Measurements from ENCODE around the gene FAM8A1.

The FAM8A1 gene

DNA sequence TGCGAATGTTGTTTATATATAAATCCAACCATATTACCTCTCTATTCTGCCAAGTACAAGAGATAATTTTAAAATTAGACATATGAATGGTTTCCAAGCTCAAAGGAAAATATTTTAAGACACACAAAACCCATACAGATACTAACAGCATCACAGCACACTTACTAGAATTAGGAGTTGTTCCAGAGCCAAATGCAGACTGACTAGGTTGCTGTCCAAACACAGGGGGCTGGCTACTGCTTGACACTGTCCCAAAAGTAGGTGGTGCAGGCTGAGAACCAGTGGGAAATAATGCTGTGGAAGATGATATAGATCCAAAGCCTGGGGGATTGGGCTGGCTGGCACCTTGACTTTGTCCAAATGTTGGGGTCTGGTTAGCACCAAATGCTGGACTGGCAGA lies 24.3 kb downstream of the FAM8A1 start:
- Mint-ChIP-seq H3K4me3 (no peak overlapping the region), H3K27ac (peak overlapping the region; percentile 14), H3K4me1 (peaks cover 22% of the 10 kb centered on the region), H3K9me3 (no peaks in the 10 kb centered on the region), H3K27me3 (no peaks in the 10 kb centered on the region), H3K36me3 (peaks cover 17% of the 10 kb centered on the region)
- ATAC-seq (ENCODE audit: low read depth) (no peak), DNase-seq (ENCODE audit: low spot score in 2 of 2) (no peak)

DNA sequence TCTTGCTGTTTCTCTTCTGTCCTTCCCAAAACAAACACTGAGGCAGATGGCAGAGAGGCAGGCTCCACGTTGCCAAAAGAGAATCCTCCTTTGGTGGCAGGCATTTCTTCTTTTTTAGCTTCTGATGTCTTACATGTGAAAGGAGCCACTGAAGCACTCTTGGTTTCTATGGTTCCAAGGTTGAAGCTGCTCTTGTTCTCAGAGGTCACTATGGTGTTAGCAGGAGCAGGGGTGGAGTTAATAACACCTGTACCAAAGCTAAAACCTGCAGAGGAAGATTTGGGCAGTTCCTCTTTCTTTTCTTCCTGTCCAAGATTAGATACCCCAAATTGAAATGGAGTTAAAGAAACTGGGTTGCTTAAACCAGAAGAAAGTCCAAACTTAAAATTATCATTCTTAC lies 28.8 kb downstream of the FAM8A1 start:
- Mint-ChIP-seq H3K4me1 (peaks cover 31% of the 10 kb centered on the region), H3K27ac (peak overlapping the region; percentile 69), H3K36me3 (peaks cover 23% of the 10 kb centered on the region), H3K9me3 (no peaks in the 10 kb centered on the region), H3K4me3 (peak overlapping the region; percentile 18), H3K27me3 (no peaks in the 10 kb centered on the region)
- DNase-seq (ENCODE audit: low spot score in 2 of 2) (no peak), ATAC-seq (ENCODE audit: low read depth) (peak; percentile 78)

DNA sequence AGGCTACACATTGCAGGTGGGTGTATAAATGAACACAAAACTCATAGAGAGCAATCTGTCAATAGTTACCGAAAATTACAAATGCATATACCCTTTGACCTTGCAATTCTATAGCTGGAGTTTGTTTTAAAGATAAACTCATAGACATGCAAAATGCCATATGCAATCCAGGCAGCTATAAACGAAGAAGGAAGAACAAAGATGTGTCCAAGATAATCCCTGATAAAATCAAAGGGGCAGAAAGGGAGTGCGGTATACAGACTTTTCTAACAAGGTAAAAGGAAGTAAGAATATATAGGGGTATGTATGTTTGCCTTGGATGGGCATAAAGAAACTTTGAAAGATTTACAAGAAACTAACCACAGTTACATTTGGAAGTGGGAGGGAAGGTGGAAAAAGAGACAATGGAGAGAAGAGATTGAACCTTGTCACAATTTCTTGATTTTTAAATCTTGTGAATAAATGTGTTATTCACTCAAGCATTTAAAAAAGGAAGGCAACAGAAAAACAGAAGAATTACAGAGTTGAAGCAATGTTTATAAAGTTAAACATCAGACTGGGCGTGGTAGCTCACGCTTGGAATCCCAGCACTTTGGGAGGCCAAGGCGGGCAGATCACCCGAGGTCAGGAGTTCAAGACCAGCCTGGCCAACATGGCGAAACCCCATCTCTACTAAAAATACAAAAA lies 29.9 kb downstream of the FAM8A1 start:
- peaks cover 33% of the 10 kb centered on the region for H3K4me1 Mint-ChIP-seq
- ATAC-seq (ENCODE audit: low read depth) (no peak), DNase-seq (ENCODE audit: low spot score in 2 of 2) (no peak)
- H3K27ac Mint-ChIP-seq: peak overlapping the region; percentile 69
- peaks cover 21% of the 10 kb centered on the region for H3K36me3 Mint-ChIP-seq
- no peaks in the 10 kb centered on the region for H3K27me3 Mint-ChIP-seq
- no peaks in the 10 kb centered on the region for H3K9me3 Mint-ChIP-seq
- no peak overlapping the region for H3K4me3 Mint-ChIP-seq

DNA sequence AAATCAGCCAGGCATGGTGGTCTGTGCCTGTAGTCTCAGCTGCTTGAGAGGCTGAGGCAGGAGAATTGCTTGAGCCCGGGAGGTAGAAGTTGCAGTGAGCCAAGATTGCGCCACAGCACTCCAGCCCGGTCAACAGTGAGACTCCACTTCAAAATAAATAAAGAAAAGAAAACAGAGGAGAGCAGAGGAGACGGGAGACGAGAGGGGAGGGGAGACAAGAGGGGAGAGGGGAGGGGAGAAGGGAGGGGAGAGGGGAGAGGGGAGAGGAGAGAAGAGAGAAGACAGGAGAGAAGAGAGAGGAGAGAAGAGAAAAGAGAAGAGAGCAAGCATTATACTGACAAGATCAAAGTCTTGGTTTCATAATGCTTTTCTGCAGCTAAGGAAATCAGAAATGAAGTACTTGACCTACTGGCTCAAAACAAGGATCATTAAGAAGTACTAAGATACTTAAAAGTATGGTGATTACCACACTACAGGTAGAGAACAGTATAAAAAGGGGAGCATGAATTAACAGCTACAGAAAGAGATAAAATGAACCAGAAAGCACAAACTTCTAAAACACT lies 30.5 kb downstream of the FAM8A1 start:
- Mint-ChIP-seq H3K27me3 (no peaks in the 10 kb centered on the region), H3K27ac (peak overlapping the region; percentile 69), H3K4me3 (no peak overlapping the region), H3K9me3 (no peaks in the 10 kb centered on the region), H3K36me3 (peaks cover 21% of the 10 kb centered on the region), H3K4me1 (peaks cover 33% of the 10 kb centered on the region)
- ATAC-seq (ENCODE audit: low read depth) (no peak), DNase-seq (ENCODE audit: low spot score in 2 of 2) (no peak)

DNA sequence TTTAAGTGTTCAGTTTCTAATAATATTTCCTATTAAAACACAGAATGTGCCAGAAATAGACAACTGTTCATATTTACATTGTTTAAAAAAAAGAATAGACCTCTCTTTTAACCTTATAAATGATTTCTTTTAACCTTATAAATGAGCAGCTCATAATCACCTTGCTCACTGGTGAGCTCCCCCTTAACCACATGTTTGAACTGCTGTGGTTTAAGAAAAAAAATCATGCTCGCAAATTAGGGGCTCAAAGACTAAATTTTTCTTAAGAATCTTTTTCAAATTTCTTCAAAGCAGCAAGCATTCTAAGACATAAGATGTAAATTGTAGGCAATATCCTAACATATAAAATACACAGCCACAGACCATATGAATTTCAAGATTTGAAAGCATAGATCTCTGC lies 32.8 kb downstream of the FAM8A1 start:
- no peak for ATAC-seq (ENCODE audit: low read depth)
- Mint-ChIP-seq H3K4me1 (peaks cover 33% of the 10 kb centered on the region), H3K27ac (peak overlapping the region; percentile 65), H3K36me3 (peaks cover 31% of the 10 kb centered on the region), H3K27me3 (no peaks in the 10 kb centered on the region), H3K9me3 (no peaks in the 10 kb centered on the region), H3K4me3 (no peak overlapping the region)
- DNase-seq (ENCODE audit: low spot score in 2 of 2): no peak

DNA sequence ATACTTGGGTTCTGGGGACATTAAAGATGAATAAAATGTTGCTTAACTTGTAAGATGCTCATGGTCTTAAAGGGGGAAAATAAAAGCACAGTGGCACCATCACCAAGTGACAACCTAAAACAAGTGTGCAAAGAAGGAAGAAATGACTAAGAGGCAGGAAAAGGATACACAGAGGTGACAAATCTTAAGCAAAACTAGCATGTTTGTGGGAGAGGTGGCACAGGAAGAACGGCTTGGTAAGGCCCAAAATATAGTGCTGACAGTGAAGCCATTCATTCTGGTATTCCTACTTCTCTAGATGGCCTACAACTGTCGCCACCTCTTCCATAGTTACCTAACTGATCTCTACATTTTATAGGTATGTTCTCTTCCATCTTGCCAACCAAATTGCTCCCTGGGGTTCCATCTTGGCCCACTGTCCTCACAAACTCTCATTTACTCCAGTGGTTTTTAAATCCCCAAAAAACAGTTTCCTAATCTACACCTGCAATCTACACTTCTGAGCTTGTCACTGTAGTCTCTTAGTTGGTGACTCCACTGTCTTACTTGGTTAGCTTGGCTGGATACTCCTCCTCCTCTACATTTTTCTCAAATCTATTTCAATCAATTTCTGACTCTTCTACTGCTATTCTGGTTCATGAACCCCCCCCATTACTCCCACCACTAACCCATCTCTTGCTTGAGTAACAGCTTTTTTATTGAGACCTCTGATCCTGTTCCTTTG lies 33.5 kb downstream of the FAM8A1 start:
- ATAC-seq (ENCODE audit: low read depth): no peak
- Mint-ChIP-seq H3K4me3 (no peak overlapping the region), H3K4me1 (peaks cover 35% of the 10 kb centered on the region), H3K27me3 (no peaks in the 10 kb centered on the region), H3K9me3 (no peaks in the 10 kb centered on the region), H3K27ac (peak overlapping the region; percentile 65), H3K36me3 (peaks cover 36% of the 10 kb centered on the region)
- DNase-seq (ENCODE audit: low spot score in 2 of 2): no peak

DNA sequence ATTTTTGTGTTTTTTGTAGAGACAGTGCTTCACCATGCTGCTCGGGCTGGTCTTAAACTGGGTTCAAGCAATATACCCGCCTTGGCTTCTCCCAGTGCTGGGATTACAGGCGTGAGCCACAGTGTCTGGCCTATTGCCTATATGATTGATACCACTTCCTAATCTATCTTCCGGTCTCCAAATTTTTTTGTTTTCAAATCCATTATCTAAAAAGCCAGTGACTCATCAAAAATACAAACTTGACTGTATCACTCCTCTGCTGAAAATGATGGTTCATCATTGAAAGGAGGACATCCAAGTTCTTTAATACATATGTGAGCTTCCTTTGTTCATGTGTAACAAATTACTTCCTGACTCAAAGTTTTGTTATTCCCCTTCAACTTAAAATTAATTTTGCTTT lies 35.5 kb downstream of the FAM8A1 start:
- Mint-ChIP-seq H3K27me3 (no peaks in the 10 kb centered on the region), H3K36me3 (peaks cover 33% of the 10 kb centered on the region), H3K9me3 (no peaks in the 10 kb centered on the region), H3K4me1 (peaks cover 17% of the 10 kb centered on the region), H3K27ac (peak overlapping the region; percentile 50), H3K4me3 (no peak overlapping the region)
- ATAC-seq (ENCODE audit: low read depth): no peak
- DNase-seq (ENCODE audit: low spot score in 2 of 2): no peak

DNA sequence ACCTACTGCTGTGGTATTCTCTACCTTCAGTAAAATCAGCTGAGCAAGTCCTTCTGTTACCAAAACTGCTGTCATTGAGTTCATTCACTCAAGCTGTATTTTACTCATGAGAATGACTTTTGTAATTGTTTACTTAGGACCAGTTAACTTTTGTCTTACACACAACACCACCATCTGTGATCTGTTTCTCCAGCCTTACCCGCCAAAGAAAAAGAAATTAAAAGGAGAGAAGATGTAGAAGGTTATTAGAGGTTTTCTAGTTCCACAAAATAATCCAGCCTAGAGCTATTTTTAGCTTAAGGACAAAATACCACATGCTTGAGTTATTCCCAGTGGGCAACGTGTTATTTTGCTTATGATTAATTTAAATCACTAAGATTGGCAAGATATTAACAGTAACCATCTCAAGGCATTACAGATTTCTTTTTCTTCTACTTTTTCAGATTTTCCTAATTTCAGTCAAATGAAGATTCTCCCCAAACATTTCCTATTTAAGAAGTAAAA lies 38.2 kb downstream of the FAM8A1 start:
- H3K27me3 Mint-ChIP-seq: no peaks in the 10 kb centered on the region
- peaks cover 14% of the 10 kb centered on the region for H3K4me1 Mint-ChIP-seq
- ATAC-seq (ENCODE audit: low read depth) (no peak), DNase-seq (ENCODE audit: low spot score in 2 of 2) (no peak)
- H3K9me3 Mint-ChIP-seq: no peaks in the 10 kb centered on the region
- H3K4me3 Mint-ChIP-seq: no peak overlapping the region
- no peak overlapping the region for H3K27ac Mint-ChIP-seq
- peaks cover 44% of the 10 kb centered on the region for H3K36me3 Mint-ChIP-seq

DNA sequence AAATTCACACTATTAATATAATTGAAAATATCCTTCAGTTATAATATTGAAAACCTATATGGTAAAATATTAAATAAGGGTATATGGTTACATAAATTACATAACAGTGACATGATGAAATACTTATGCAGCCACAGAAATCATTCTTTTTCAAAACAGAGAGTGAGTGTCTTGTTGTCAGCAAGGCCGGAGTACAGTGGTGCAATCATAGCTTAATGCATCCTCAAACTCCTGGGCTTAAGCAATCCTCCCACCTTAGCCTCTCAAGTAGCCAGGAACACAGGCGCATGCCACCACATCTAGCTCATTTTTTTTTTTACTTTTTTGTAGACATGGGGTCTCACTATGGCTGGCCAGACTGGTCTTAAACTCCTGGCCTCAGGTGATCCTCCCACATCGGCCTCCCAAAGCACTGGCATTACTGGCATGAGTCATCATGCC lies 40.4 kb downstream of the FAM8A1 start:
- no peaks in the 10 kb centered on the region for H3K9me3 Mint-ChIP-seq
- no peak overlapping the region for H3K4me3 Mint-ChIP-seq
- no peaks in the 10 kb centered on the region for H3K27me3 Mint-ChIP-seq
- H3K4me1 Mint-ChIP-seq: peaks cover 6% of the 10 kb centered on the region
- DNase-seq (ENCODE audit: low spot score in 2 of 2) (no peak), ATAC-seq (ENCODE audit: low read depth) (no peak)
- no peak overlapping the region for H3K27ac Mint-ChIP-seq
- H3K36me3 Mint-ChIP-seq: peaks cover 54% of the 10 kb centered on the region

DNA sequence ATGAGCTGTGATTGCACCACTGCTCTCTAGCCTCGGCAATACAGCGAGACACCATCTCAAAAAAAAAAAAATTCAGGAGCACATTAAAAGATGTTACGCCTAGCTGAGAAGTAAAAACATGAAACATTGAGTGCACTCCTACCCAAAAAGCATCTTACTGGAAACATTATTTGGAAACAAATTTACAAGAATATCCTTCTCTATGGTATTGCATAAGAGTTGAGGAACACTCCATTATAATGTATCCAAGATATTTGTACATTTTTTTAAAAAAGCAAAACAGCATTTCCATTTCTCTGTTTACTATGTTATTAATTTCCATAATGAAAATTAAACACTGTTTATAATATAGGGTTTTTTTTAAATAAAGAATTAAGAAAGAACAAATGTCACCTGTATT lies 48.6 kb downstream of the FAM8A1 start:
- Mint-ChIP-seq H3K36me3 (peaks cover 38% of the 10 kb centered on the region), H3K4me3 (no peak overlapping the region), H3K4me1 (peaks cover 8% of the 10 kb centered on the region), H3K9me3 (no peaks in the 10 kb centered on the region), H3K27me3 (no peaks in the 10 kb centered on the region), H3K27ac (no peak overlapping the region)
- DNase-seq (ENCODE audit: low spot score in 2 of 2) (no peak), ATAC-seq (ENCODE audit: low read depth) (no peak)

DNA sequence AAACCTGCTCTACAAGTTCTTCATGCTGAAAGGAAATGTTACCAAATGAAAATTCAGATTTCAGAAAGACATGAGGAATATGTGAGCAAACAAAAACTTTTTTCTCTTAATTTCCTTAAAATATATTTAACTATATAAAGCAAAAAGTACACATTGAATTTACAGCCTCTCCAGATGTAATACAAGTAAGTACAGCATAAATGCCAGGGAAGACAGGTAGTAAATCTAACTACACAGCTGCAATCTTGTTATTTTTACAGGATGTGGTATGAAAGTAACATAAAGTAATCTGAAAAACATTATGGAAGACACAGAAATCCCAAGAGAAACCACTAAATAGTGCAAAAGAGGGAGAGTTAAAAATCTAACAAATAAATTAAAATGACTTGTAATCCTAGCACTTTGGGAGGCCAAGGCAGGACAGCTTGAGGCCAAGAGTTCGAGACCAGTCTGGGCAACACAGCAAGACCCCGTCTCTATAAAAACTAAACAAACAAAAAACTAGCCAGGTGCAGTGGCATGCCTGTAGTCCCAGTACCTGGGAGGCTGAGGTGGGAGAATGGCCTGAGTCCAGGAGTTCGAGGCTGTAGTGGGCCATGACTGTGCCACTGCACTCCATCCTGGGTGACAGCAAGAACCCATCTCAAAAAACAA lies 50.7 kb downstream of the FAM8A1 start:
- DNase-seq (ENCODE audit: low spot score in 2 of 2): no peak
- H3K36me3 Mint-ChIP-seq: peaks cover 38% of the 10 kb centered on the region
- ATAC-seq (ENCODE audit: low read depth): no peak

DNA sequence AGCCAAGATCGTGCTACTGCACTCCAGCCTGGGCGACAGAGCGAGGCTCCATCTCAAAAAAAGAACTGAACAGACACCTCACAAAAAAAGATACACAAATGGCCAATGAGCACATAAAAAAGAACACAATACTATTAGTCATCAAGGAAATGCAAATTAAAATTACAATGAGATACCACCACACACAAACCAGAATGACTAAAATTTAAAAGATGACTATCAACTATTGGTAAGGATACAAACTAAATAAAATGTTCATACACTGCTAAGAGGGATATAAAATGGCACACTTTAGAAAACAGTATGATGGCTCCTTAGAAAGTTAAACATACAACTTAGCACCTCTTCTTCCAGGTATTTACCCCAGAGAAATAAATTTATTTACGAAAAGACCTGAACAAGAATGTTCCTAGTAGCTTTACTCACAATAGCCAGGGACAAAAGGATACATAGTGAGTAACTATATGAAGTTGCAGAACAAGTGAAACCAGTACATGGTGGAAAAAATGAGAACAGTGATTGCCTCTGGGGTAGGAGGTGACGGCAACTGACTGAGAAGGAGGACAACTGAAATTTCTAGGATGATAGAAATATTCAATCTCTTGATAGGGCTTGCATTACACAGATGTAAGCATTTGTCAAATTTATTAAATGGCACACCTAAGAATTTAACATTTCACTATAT lies 53.2 kb downstream of the FAM8A1 start:
- ATAC-seq (ENCODE audit: low read depth): no peak
- no peaks in the 10 kb centered on the region for H3K27me3 Mint-ChIP-seq
- H3K36me3 Mint-ChIP-seq: peaks cover 33% of the 10 kb centered on the region
- no peaks in the 10 kb centered on the region for H3K9me3 Mint-ChIP-seq
- H3K4me3 Mint-ChIP-seq: no peak overlapping the region
- peaks cover 8% of the 10 kb centered on the region for H3K4me1 Mint-ChIP-seq
- no peak for DNase-seq (ENCODE audit: low spot score in 2 of 2)
- no peak overlapping the region for H3K27ac Mint-ChIP-seq

More for the DNA sequence above, 50.7 kb downstream of the FAM8A1 start:
- Mint-ChIP-seq H3K27ac (no peak overlapping the region), H3K27me3 (no peaks in the 10 kb centered on the region), H3K4me3 (no peak overlapping the region), H3K4me1 (peaks cover 8% of the 10 kb centered on the region), H3K9me3 (no peaks in the 10 kb centered on the region)

DNA sequence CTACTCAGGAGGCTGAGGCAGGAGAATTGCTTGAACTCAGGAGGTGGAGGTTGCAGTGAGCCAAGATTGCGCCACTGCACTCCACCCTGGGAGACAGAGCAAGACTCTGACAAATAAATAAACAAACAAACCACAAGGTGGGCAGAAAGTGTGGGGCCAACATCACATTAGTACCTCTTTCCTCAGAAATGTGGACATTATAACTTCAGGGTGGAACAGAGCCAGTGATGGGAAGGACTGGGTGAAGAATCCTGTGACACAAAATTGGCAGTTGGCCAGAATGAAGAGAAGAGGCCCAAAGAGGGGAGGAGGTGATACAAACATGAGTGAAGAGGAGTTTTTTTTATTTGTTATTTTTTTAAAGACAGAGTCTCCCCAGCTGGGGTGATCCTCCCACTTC lies 56.0 kb downstream of the FAM8A1 start:
- Mint-ChIP-seq H3K36me3 (peaks cover 28% of the 10 kb centered on the region), H3K27me3 (no peaks in the 10 kb centered on the region)

More for the DNA sequence above, 56.0 kb downstream of the FAM8A1 start:
- H3K27ac Mint-ChIP-seq: no peak overlapping the region
- H3K4me3 Mint-ChIP-seq: no peak overlapping the region
- no peak for DNase-seq (ENCODE audit: low spot score in 2 of 2)
- ATAC-seq (ENCODE audit: low read depth): no peak
- H3K9me3 Mint-ChIP-seq: no peaks in the 10 kb centered on the region
- H3K4me1 Mint-ChIP-seq: no peaks in the 10 kb centered on the region

All from memory B cell (primary cell).